NCI-H1417 (cell line): ENCODE data around the gene HDGFL3.
"Not testable (repeated sequence)": the region's sequence is repeated elsewhere in the genome, so short reads cannot be mapped to it uniquely, and the experiment has no call there.

ENCODE experiments used
- DNase-seq, 3 experiments: peaks; one replicate each; lab custom pipeline; 2025; lab: John Stamatoyannopoulos, UW

The HDGFL3 gene

GRCh38 chr15:83194528-83194927, 13.1 kb downstream of the HDGFL3 start:
- DNase-seq: no peak

DNA sequence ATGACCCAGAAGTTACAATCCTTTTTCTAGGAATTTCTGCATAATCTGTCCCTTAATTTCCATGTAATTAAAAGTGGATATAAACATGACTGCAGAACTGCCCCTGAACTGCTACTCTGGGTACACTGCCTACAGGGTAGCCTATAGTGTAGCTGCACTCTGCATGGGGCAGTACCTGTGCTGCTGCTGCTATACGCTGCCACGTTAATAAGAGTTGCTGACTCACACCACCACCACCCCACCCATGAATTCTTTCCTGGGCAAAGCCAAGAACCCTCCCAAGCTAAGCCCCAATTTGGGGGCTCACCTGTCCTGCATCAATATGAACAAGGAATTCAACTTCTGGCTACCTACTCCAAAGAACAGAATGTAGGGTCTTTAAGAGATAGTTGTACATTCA, 13.9 kb downstream of the HDGFL3 start:
- DNase-seq: no peak

DNA sequence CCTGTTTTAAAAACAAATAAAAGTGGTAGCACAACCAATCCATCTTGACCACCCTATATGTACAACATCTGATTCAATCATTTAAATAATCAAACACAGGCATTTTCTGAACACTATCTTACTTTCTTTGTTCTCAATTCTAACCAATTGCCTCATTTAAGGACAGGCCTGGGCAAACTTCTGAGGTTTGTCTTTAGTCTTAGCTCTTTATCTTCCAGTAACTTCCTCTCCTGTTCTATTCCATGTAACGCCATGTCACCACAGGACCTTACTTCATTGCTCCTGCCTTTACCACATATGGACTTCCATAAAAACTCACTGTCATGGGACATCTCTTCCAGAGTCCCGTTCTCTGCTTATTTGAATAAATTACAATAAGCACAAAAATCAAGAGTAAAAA, 14.9 kb downstream of the HDGFL3 start:
- no peak for DNase-seq

- DNase-seq: no peak
These were observed 17.2 kb downstream of the HDGFL3 start for GRCh38 chr15:83190450-83190849.

GRCh38 chr15:83185561-83185960, 22.1 kb downstream of the HDGFL3 start:
- DNase-seq: no peak

GRCh38 chr15:83178869-83179325, 28.7 kb downstream of the HDGFL3 start:
- DNase-seq: no peak

DNA sequence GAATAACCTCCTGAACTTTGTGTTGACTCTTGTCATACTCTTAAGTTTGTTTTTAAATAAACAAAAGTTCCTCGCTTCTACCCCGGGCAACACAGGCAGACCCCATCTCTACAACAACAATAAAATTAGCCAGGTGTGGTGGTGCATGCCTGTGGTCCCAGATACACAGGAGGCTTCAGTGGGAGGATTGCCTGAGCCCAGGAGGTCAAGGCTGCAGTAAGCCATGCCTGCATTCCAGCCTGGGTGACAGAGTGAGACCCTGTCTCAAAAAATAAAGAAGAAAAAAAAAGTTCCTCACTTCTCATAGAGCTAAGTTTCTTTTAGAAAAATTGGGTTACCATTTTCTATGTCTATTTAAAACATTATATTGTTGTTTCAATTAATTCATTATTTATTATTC, 29.2 kb downstream of the HDGFL3 start:
- DNase-seq: no peak

DNA sequence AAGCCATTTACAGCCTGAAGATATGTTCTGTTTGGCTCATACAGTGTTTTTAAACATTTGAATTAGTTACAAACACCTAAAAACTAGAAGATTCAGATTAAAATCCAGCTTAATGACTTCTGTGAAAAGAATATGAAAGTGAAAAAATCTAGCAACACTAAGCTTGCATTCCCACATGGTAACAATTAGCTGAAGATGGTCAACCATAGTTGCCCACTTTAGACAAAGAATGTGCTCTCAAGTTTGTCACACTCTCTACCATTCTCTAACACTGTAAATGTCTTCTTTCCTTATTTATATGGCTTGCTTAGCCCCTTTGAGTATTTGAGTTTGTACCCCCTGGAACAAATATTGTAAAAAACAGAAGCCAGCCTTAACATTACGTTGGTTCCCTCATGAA, 32.7 kb downstream of the HDGFL3 start:
- no peak for DNase-seq

GRCh38 chr15:83170474-83171165, 37.0 kb downstream of the HDGFL3 start:
- DNase-seq: no peak

DNA sequence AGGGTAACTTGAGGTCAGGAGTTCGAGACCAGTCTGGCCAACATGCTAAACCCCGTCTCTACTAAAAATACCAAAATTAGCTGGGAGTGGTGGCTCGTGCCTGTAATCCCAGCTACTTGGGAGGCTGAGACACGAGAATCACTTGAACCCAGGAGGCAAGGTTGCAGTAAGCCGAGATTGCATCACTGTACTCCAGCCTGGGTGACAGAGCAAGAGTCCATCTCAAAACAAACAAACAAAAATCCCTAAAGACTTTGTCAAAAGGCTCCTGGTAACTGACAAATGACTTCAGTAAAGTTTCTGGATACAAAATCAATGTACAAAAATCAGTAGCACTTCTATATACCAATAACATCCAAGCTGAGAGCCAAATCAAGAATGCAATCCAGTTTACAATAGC, 38.0 kb downstream of the HDGFL3 start:
- DNase-seq: not testable (repeated sequence)

- DNase-seq: no peak
These were observed 40.8 kb downstream of the HDGFL3 start for GRCh38 chr15:83166830-83167229.

GRCh38 chr15:83166218-83166617, 41.4 kb downstream of the HDGFL3 start:
- no peak for DNase-seq

DNA sequence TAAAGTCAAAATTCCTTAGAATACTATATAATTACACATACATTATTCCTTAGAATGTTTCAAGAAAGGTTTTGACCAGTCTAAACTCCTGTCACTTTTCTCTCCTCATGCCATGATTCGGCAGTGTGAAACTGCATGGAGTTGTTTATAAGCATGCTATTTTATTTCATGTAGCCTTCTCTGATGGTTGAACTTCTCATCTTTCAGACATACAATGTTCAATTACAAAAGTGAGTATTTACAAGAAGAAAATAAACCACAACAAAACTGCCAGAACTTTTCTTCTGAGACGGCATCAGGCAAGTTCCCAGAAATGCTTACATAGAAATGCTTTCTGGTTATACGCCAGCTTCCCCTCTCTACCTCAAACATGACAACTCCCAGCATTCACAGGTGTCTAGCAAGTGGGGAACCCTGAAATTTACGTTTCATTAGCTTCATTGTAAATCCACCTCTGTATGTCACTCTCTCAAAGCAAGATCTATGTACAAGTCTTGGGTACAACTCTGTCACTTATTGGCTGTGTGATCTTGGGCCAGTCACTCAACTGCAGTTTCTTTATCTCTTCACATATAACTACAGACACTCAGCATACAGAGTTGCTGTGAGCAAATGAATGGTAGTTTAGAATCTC, 42.7 kb downstream of the HDGFL3 start:
- DNase-seq: no peak

DNA sequence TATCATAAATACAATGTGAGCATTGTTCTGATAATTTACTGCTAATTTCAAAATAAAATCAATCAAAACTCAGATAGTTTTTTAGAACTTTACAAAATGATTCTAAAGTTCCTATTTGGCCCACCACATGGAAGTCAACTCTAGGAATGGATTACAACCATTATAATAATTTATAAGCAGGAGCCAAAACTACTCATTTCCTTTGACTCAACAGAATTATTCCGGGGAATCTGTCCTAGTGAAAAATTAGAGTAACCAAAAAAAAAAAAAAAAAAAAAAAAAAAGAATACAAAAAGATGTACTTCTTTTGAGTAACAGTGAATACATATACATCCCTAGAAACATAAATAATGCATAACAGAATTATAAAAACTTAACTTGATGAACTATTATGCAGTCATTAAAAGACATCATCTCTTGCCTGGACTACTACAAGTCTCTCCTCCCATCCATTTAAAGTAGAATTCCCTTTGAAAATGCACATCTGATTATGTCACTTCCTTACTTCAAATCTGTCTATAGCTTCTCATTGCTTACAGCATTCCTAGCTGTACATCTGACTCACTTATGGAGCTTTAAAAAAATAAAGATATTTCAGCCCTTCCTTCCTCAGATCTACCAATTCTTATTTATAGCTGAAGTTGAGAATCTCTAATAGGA, 43.4 kb downstream of the HDGFL3 start:
- DNase-seq: no peak

DNA sequence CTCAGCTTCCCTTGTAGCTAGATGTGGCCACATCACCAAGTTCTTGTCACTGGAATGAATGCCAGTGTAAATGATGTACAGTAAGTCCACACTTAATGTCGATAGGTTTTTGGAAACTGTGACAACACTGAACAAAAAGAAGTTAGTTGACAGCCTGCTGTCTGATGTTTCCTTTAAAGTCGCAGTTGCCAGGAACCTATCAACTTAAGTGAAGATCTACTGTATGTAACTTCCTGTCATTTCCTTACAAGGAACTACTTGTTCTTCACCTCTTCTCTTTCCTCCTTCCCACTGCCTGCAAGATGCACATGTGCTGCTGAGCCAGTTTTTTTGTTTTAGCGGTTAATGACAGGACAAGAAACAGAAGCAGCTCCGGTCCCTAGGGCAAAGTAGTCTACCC, 44.6 kb downstream of the HDGFL3 start:
- DNase-seq: no peak

- DNase-seq: no peak
These were observed 46.9 kb downstream of the HDGFL3 start for GRCh38 chr15:83160741-83161140.

DNA sequence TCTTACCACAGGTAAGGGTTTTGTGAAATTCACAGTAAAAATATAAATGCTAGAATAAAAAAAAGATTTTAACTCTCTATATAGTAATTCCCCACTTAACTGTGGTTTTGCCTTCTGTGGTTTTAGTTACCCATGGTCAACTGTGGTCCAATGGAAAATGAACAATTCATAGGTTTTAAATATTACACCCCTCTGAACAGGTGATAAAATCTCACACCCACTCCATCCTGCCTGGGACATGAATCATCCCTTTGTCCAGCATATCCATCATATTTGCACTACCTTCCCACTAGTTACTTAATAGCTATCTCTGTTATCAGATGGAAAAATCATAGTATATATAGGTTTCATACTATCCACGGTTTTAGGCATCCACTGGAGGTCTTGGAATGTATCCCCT, 49.2 kb downstream of the HDGFL3 start:
- DNase-seq: no peak

- no peak for DNase-seq
These were observed 51.7 kb downstream of the HDGFL3 start for GRCh38 chr15:83155942-83156341.

DNA sequence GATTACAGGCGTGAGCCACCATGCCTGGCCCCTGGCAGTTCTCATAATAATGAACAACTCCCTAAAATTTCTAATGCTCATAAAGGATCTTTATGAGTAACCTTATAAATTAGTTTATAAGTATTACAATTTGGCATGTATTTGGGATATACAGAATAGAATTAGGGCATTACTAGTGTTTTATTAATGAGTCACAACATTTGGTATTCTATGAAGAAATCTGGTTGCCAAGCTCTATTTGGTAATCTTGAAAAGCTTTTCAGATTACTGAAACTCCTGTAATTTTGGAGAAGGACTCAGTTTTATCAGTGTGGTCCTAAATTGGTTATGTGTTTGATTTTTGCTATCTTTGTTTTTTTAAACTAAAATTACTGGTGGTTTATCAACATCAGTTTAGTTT, 54.3 kb downstream of the HDGFL3 start:
- no peak for DNase-seq

GRCh38 chr15:83144771-83145170, 62.9 kb downstream of the HDGFL3 start:
- DNase-seq: no peak

DNA sequence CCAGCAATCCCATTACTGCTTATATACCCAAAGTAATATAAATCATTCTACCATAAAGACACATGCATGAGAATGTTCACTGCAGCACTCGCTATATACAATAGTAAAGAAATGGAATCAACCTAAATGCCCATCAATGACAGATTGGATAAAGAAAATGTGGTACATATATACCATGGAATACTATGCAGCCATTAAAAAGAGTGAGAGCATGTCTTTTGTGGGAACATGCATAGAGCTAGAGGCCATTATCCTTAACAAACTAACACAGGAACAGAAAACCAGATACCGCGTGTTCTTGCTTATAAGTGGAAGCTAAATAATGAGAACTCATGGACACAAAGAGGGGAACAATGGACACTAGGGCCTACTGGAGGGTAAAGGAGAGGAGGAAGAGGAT, 65.5 kb downstream of the HDGFL3 start:
- not testable (repeated sequence) for DNase-seq

- no peak for DNase-seq
These were observed 74.6 kb downstream of the HDGFL3 start for GRCh38 chr15:83132861-83133523.

DNA sequence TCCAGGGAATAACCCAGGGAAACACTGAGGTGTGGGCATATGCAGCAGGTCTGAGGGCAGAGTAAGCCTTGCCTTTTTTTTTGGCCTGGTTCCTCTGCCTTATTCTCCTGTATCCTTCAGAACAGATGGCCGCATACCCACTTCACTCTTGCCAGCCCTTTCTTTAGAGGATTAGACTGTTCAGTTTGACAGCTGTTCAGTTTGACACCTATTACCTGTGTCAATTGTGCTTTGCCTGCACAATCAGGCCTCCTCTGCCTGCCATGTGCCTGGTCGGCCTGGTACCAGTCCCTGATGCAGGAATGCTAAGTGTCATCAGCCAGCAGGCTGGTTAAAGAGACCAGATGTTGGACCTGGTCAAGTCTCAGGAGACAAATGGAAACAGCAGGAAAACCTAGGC, 77.8 kb downstream of the HDGFL3 start:
- no peak for DNase-seq
